ENCODE data around the gene FAM50B.

- TF ChIP-seq GABPA (IDR thresholded peaks at IDR 0.05 in 1 of 2, conservative IDR thresholded peaks at IDR 0.05 in 1 of 2) (no peak), EGR1 (IDR thresholded peaks at IDR 0.05; ENCODE audit: low read depth in 2 of 2) (no peak), CTCF (IDR thresholded peaks at IDR 0.05; ENCODE audit: low read depth, low read length, missing input control) (no peak), RAD21 (IDR thresholded peaks at IDR 0.05) (no peak), JUND (IDR thresholded peaks at IDR 0.05) (no peak), ZBTB33 (IDR thresholded peaks at IDR 0.05) (no peak), TAF1 (conservative IDR thresholded peaks at IDR 0.05) (no peak), MAX (IDR thresholded peaks at IDR 0.05) (no peak), SP1 (IDR thresholded peaks at IDR 0.05) (no peak), ATF3 (IDR thresholded peaks at IDR 0.05) (no peak), YY1 (IDR thresholded peaks at IDR 0.05) (no peak), RXRA (IDR thresholded peaks at IDR 0.05) (no peak), REST (IDR thresholded peaks at IDR 0.05) (no peak), HNF4G (IDR thresholded peaks at IDR 0.05) (no peak)
Observed at GRCh38 chr6:3816251-3816650, 32.9 kb upstream of the FAM50B start.
